Central memory CD8-positive, alpha-beta T cell (primary cell): ENCODE measurements around the gene PXN.

Experiments
- ATAC-seq: fragments of 150-1000 bp; cut with Tn5 transposase; replicated peaks from 2 replicates; pipeline ENCODE4 v1.10.0; 2022; ENCODE audit warnings: mild to moderate bottlenecking, moderate FRiP score, moderate number of reproducible peaks; ENCODE audit not compliant: poor library complexity, severe bottlenecking; ENCODE audit errors: extremely low read depth
- DNase-seq, 2 donors: peaks; one replicate each; pipeline ENCODE4 v3.0.0; 2021; ENCODE audit warnings: low spot score in 2 of 2
- H3K27ac Mint-ChIP-seq: one replicate; pipeline ENCODE4 v1.8.0; 2022; ENCODE audit warnings: low read depth, mild to moderate bottlenecking, moderate library complexity, mixed read lengths
- H3K27me3 Mint-ChIP-seq: one replicate; pipeline ENCODE4 v1.8.0; 2022; ENCODE audit warnings: mixed read lengths
- H3K36me3 Mint-ChIP-seq: one replicate; pipeline ENCODE4 v1.8.0; 2022; ENCODE audit warnings: mild to moderate bottlenecking, moderate library complexity, mixed read lengths; ENCODE audit not compliant: insufficient read depth
- H3K4me1 Mint-ChIP-seq: one replicate; pipeline ENCODE4 v1.8.0; 2022; ENCODE audit warnings: mixed read lengths
- H3K4me3 Mint-ChIP-seq: one replicate; pipeline ENCODE4 v1.8.0; 2022; ENCODE audit warnings: mild to moderate bottlenecking, moderate library complexity, mixed read lengths
- H3K9me3 Mint-ChIP-seq: one replicate; pipeline ENCODE4 v1.8.0; 2022; ENCODE audit warnings: mixed read lengths

Gene PXN

GRCh38 chr12:120175537-120175936, 90.0 kb downstream of the PXN start:
- peaks cover 83% of the 10 kb centered on the region for H3K36me3 Mint-ChIP-seq

GRCh38 chr12:120175062-120175461, 90.5 kb downstream of the PXN start:
- Mint-ChIP-seq H3K4me3 (no peak overlapping the region), H3K9me3 (no peaks in the 10 kb centered on the region), H3K27me3 (no peaks in the 10 kb centered on the region), H3K36me3 (peaks cover 87% of the 10 kb centered on the region), H3K27ac (no peak overlapping the region), H3K4me1 (no peaks in the 10 kb centered on the region)
- no peak for DNase-seq
- no peak for ATAC-seq

More at GRCh38 chr12:120175537-120175936, 90.0 kb downstream of the PXN start:
- no peaks in the 10 kb centered on the region for H3K4me1 Mint-ChIP-seq
- no peak overlapping the region for H3K4me3 Mint-ChIP-seq
- DNase-seq (no peak), ATAC-seq (no peak)
- no peaks in the 10 kb centered on the region for H3K9me3 Mint-ChIP-seq
- H3K27ac Mint-ChIP-seq: no peak overlapping the region
- H3K27me3 Mint-ChIP-seq: no peaks in the 10 kb centered on the region

- no peaks in the 10 kb centered on the region for H3K4me1 Mint-ChIP-seq
- H3K9me3 Mint-ChIP-seq: no peaks in the 10 kb centered on the region
- DNase-seq (no peak), ATAC-seq (no peak)
- H3K27ac Mint-ChIP-seq: no peak overlapping the region
- no peaks in the 10 kb centered on the region for H3K27me3 Mint-ChIP-seq
- H3K36me3 Mint-ChIP-seq: peaks cover 80% of the 10 kb centered on the region
- H3K4me3 Mint-ChIP-seq: no peak overlapping the region
These were observed 93.5 kb downstream of the PXN start for GRCh38 chr12:120172053-120172452.

GRCh38 chr12:120170631-120171030, 94.9 kb downstream of the PXN start:
- no peak overlapping the region for H3K4me3 Mint-ChIP-seq
- no peak for ATAC-seq
- no peak overlapping the region for H3K27ac Mint-ChIP-seq
- no peak for DNase-seq
- H3K27me3 Mint-ChIP-seq: no peaks in the 10 kb centered on the region
- H3K36me3 Mint-ChIP-seq: peaks cover 76% of the 10 kb centered on the region
- no peaks in the 10 kb centered on the region for H3K9me3 Mint-ChIP-seq
- H3K4me1 Mint-ChIP-seq: no peaks in the 10 kb centered on the region

- no peak overlapping the region for H3K4me3 Mint-ChIP-seq
- H3K27me3 Mint-ChIP-seq: no peaks in the 10 kb centered on the region
- DNase-seq (no peak), ATAC-seq (no peak)
- H3K9me3 Mint-ChIP-seq: no peaks in the 10 kb centered on the region
- H3K36me3 Mint-ChIP-seq: peaks cover 72% of the 10 kb centered on the region
- H3K4me1 Mint-ChIP-seq: no peaks in the 10 kb centered on the region
- H3K27ac Mint-ChIP-seq: no peak overlapping the region
These were observed 95.6 kb downstream of the PXN start for GRCh38 chr12:120169946-120170345.

GRCh38 chr12:120168337-120168736, 97.2 kb downstream of the PXN start:
- H3K4me1 Mint-ChIP-seq: no peaks in the 10 kb centered on the region
- H3K4me3 Mint-ChIP-seq: no peak overlapping the region
- H3K9me3 Mint-ChIP-seq: no peaks in the 10 kb centered on the region
- no peak overlapping the region for H3K27ac Mint-ChIP-seq
- no peaks in the 10 kb centered on the region for H3K27me3 Mint-ChIP-seq
- H3K36me3 Mint-ChIP-seq: peaks cover 67% of the 10 kb centered on the region
- no peak for DNase-seq
- no peak for ATAC-seq

- Mint-ChIP-seq H3K36me3 (peaks cover 67% of the 10 kb centered on the region), H3K4me1 (no peaks in the 10 kb centered on the region), H3K4me3 (no peak overlapping the region), H3K27me3 (no peaks in the 10 kb centered on the region), H3K9me3 (no peaks in the 10 kb centered on the region), H3K27ac (no peak overlapping the region)
- DNase-seq: no peak
- no peak for ATAC-seq
These were observed 97.9 kb downstream of the PXN start for GRCh38 chr12:120167529-120168095.

DNA sequence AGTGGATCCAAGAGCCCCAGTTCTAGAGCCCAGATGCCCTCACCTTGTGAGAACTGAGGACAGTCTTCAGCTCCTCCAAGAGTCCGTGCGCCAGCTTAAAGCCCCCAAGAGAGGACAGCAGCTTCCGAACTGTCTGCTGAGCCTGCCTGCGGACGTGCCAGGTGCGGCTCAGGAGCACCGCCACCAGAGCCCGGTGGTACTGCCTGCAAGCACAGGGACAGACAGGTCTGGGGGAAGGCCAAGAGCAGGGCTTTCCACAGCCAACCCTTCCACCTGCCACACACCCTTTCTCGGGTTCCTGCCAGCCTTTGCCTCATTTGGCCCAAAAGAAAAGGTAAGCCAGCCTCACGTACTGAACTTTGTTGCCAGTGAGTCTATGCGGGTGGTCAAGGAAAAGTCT, 101.2 kb downstream of the PXN start:
- ATAC-seq (no peak), DNase-seq (no peak)
- no peak overlapping the region for H3K4me3 Mint-ChIP-seq
- H3K4me1 Mint-ChIP-seq: no peaks in the 10 kb centered on the region
- no peak overlapping the region for H3K27ac Mint-ChIP-seq
- H3K9me3 Mint-ChIP-seq: no peaks in the 10 kb centered on the region
- peaks cover 64% of the 10 kb centered on the region for H3K36me3 Mint-ChIP-seq
- H3K27me3 Mint-ChIP-seq: no peaks in the 10 kb centered on the region

DNA sequence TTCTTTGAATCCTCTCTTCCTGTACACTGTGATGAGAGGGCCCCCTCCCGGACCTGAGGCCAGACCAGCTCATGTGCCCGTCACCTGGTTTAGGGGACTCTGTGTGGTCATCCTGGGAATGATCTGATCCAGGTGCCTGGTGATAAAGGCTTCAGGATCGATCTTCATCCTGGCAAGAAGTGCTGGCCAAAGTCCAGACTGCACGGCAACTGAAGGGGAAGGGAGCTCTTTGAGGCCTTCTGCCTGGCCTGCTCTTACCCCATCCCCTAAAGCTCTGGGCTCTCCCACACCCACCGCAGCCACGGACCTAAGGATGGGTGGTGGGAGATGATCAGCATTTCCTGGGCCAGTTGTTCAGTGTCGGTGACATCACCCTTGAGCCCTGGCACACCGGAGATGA, 102.8 kb downstream of the PXN start:
- no peak overlapping the region for H3K27ac Mint-ChIP-seq

DNA sequence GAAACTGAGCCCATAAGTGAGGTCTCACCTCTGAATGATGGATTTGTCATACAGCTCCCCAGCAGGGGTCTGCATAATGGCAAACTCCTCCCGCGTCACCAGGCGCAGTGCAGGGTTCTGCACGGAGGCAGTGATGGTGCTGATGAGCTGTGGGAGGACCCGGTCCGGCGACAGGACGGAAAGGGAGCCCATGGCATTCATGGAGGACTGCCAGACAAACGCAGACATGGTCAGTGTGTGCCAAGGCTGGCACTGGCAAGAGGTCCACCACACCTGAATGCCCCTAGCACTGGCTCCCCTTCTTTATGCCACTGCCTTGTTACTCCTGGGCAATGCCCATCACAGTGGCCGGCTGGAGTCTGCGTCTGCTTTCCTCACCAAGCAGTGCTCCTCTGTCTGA, 103.7 kb downstream of the PXN start:
- Mint-ChIP-seq H3K27ac (no peak overlapping the region), H3K36me3 (peaks cover 65% of the 10 kb centered on the region), H3K4me3 (no peak overlapping the region), H3K27me3 (no peaks in the 10 kb centered on the region), H3K4me1 (peaks cover 10% of the 10 kb centered on the region), H3K9me3 (no peaks in the 10 kb centered on the region)
- ATAC-seq: no peak
- DNase-seq: no peak

More for the DNA sequence above, 102.8 kb downstream of the PXN start:
- ATAC-seq (no peak), DNase-seq (no peak)
- H3K4me3 Mint-ChIP-seq: no peak overlapping the region
- peaks cover under 1% of the 10 kb centered on the region for H3K4me1 Mint-ChIP-seq
- peaks cover 62% of the 10 kb centered on the region for H3K36me3 Mint-ChIP-seq
- no peaks in the 10 kb centered on the region for H3K27me3 Mint-ChIP-seq
- H3K9me3 Mint-ChIP-seq: no peaks in the 10 kb centered on the region
